HG03175 (cell line): Measurements from ENCODE around the gene FBXL17.

Source experiments
- ATAC-seq: cut with Tn5 transposase; IDR thresholded peaks from one replicate; pipeline ENCODE4 v1.9.1; 2021; ENCODE audit warnings: mild to moderate bottlenecking, moderate library complexity; ENCODE audit not compliant: unreplicated experiment

Gene FBXL17

DNA sequence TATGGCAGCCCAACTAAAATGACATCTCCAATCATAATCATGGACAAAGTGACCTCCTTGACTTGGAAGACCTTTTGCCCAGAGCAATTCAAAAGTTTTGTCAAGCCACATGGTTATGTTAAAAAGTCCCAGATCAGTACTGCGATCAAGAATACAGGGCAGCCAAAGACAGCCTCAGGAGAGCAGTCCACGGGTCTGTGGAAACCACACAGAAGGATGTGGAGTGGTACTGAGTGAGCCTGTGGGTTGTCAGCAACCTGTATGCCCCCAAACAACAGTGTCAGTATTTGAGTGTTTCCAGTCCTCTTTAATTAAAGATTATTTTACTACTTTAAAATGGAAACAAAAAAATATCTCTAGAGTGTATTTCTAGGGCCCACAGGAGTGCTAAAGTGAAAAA is 365.8 kb downstream of the FBXL17 start:
- no peak for ATAC-seq

DNA sequence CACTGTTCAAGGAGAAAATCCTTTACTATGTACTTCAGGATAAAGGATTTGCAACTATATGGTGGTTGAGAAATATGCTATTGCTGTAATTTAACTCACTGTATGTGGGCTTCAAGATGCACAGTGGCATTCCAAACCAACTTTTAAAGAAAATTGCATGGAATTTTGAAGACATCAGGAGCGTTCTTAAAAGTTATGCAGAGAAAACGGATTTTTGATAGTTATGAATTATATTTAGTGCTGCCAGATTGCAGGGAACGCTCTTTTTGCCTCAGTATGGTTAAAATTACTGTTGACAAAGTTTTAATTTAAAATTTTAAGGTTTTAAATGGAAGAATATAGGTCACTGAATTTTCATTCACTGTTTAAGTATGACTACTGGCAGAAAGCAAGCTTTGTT is 375.1 kb downstream of the FBXL17 start:
- ATAC-seq, result no peak

DNA sequence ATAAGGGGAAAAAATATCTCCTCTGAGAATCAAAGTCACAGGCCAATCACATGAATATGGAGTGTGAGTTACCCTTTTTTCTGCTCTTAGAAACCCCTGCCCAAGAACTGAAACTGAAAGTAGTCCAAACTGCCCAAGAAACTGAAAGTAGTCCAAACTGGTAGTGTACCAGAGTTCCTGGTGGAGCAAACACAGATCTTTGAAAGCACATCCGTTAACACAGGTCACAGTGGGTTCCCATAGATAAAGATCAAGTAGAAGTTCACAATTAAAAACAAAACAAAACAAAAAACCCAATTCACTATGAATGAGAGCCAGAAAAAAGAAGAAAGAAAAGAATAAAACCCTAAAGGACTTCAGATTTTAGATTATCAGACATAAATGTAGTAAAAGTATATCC is 378.7 kb downstream of the FBXL17 start:
- ATAC-seq, result peak; percentile 89

DNA sequence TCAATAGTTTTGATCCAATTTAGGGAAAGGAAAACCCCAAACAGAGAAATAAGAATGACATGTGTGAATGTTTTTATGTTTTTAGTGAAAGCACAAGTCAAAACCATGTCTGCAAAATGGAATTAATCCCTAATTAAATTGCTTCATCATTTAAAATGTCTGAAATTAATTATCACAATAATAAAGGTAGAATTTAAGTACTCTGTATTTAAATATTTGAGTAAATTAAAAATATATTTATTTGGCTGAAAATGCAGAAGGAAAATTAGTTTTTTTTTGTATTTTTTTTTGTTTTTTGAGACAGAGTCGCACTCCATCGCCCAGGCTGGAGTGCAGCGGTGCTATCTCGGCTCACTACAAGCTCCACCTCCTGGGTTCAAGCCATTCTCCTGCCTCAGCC is 380.7 kb downstream of the FBXL17 start:
- no peak for ATAC-seq

DNA sequence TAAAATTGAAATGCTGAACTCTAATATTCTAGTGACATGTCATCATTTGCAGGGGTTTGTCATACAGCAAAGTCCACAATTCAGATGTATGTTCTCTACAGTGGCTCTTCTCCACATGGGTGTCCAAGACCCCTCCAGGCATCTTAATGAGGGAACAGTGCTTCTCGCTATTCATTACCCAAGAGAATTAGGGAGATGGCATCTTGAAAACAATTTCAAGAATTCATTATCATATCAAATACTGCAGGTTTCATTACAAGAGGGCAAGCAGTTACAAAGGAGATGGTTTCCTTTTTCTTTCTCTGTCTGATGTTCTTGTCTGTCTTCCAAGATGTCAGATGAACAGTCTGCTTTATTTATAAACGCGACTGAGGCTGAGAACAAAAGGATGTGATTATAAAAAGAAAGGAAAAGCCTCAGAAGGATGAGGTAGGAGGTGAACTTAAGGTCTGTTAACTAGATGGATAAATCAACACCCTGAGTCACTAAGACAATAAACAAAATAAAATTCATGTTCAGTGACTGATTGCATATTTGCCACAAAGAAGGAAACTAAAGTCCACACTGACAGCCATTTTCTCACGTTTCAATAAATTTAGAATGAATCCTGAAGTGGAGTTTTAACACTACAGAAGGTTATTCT is 384.4 kb downstream of the FBXL17 start:
- no peak for ATAC-seq

DNA sequence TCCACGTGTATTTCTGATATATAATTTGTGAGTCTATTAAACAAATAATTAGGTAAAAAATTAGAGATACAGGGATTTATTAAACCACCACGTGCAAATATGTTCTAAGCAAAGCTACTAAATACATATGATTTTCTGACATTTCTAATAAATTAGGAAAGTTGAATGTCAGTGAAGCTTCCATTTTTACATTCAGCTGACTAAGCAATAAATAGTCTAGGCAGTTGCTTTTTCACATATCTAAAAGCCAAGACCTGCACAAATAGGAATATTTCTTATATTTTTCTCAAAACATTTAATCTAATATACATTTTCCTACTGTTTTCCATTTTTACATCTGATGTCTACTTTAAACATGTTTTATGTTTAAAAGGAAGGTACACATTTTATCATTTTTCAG is 388.6 kb downstream of the FBXL17 start:
- ATAC-seq, result no peak

DNA sequence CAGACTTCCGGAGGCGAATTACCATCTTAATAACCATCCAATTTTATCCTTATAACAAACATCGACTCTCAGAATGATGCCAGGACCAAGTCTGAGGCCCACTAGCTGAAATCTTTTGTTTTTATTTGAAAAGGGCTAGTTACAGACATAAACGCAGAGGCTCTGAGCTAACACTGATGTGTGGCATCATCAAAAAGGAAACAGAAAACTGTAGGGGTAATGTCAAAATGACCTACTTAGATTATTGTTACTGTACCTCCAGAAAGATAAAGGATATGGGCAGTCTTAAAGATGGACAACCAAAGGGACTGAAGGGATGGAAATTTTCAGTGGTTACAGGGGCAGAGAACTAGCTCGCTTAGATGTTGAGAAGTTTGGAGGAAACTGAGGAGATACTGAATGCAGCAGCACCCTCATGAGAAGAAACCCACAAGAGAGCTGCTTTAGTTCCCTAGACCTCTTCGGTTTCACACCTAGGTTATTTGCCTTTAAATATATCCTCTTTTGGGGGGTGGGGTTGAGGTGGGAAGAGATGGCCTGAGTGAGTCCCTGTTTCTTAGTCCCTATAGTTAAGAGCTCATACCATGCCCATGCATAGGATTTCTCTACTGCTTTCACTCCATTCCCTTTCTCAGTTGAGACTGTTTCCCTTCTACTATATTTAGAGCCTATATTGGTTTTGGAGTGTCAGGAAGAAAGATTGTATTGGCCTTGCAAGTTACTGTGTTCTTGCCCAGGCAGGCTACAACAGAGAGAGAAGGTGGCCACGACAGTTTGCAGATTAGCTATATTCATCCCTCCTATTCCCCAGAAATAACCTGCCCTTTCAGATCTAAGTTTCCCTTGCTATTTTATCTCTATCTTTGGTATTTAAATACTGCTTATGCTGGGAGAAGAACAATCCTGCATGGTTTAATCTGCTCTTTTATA is 390.8 kb downstream of the FBXL17 start:
- ATAC-seq, result no peak

DNA sequence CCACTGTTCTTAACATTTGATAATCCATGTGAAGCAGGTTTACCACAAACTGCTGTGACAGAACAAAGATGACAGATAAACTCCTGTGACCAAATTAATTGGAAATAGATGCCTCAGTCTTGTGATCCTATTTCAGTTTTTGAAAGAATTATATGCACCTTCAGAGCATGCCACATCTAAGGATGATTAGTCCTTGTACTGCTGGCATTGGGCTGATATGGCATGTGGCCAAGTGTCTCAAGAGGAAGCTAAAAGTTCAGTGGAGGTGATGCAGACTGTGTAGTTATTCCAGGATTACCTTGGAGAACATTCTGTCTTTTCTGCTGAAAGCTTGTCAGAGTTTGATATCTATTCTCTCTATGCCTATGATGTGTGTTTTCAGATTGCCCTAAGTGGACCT is 396.8 kb downstream of the FBXL17 start:
- no peak for ATAC-seq

DNA sequence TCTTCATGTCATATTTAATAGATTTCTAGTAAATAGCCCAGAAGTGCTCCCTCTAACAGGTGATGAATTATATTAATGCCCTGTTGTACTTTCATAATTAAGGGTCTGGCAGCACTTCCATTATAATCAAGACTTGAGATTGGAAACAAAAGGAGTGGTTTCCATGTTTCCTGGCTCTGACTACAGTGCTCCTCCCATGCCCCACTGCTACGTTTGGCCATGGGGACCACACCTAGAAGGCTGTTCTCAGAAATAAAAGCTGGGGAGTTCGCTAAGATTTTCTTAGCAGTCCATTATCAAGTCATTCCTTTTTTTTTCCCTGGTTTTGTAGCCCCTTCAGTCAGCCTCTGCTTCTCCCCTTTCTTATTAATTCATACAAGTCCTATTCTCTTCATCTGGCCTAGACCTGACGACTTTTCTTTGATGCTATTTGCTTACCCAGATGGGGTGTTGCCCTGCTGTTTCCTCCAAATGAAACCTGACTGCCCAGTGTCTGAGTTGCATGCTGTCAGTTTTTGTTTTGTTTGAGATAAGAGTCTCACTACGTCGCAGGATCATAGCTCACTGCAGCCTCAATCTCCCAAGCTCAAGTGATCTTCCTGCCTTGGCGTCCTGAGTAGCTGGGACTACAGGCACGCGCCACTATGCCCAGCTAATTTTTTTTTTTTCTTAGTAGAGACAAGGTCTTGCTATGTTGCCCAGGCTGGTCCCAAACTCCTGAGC is 399.0 kb downstream of the FBXL17 start:
- no peak for ATAC-seq

DNA sequence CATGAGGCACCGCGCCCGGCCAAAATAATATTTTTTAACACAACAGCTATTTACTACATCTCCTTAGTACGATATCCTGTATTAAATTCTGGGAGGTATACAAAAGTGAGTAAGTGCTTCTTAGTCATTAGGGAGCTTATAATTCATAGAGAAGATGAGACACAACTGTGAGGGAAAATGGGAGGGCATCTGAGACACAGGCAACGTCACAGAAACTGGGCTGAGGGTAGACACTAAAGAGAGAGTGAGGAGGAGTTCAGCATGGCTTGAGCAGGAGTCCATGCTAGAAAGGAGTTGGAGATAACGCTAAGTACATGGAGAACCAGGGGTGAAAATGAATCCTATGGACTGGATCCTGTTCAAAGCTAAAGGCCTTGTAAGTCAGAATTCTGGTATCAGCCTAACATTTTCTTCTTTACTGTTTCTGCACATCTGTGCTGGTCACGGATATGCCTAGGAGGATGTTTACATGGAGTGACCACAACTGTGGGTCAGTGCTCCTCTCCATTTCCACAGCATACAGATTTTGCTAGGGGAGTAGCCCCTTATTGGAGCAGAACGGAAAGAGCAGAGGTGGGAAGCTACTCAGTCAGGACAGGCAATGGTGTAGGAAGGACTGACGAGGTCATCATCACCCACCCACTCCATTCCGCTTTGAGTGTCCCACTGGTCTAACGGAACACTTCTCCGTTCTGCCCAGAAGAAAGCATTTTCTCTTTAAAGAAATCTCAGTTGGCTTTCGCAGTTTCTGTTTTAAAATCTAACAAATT is 400.8 kb downstream of the FBXL17 start:
- no peak for ATAC-seq

DNA sequence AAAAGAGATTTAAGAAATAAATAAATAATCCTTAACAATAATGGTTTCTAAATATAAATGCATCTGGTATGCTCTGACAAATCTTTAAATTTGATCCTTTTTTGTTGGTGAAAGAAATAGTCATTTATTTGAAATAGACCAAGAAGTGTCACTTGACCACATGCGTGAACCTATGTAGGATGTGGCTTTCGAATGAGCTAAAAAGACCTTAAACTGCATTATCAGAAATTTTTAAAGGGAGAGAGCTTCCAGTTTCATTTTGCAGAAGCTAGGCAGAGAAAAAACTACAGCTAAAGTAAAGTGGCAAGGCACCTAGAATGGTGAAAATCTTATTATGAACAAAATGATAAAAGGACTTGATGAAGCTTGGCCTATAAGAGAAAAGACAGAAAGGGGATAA is 402.0 kb downstream of the FBXL17 start:
- ATAC-seq, result no peak

DNA sequence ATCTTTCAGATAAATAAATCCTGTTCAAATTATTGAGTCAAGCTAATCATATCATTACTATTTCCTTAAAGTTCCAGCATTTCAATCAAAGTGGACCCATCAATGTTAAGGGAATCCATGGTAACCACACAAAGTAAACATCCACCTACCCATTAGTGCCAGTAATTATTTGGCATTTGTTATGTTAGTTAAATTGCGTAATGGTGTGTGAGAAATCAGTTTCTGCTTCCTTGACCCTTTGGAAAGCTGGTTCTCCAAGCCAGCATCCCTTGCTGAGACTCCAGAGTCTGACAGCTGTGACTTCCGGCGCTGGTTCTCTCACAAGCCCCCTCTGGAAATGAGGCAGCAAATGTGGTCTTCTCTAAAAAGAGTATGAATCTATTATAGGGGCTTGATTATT is 402.6 kb downstream of the FBXL17 start:
- ATAC-seq, result no peak

DNA sequence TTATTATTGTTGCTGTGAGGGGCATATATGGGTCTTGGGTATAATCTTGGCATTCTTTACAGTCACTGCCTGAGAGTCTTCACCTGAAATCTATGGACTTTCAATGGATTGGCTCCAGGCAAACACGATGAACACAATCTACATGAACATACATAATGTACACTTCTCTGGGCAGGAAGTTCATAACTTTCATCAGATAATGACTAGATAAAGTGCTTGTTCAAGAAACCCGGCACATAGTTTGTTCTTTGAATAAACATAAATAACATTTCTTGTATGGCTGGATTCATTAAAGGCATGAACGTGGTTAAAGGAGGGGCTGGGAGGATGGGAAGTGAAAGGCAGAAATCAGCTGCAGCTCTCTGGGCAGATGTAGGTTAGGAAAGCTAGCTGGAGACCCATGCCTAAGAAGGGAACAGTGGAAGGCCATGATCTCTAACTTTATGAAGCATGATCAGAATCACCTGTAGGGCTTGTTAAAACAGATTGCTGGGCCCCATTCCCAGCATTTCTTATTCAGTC is 404.3 kb downstream of the FBXL17 start:
- no peak for ATAC-seq

DNA sequence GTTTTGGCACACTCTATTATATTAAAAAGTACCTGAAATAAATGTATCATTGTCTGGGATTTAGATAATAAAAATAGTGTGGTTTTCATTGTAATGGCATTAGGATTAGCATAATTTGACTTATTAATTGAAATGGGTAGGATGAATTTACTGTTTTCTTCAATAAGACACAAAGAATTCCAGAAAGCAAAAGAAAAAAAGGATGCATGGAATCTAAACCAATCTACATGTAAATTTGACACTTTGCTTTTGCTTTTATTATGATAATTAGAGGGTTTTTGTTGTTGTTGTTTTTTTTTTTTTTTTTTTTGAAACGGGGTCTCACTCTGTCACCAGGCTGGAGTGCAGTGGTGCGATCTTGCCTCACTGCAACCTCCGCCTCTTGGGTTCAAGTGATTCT is 406.3 kb downstream of the FBXL17 start:
- no peak for ATAC-seq

DNA sequence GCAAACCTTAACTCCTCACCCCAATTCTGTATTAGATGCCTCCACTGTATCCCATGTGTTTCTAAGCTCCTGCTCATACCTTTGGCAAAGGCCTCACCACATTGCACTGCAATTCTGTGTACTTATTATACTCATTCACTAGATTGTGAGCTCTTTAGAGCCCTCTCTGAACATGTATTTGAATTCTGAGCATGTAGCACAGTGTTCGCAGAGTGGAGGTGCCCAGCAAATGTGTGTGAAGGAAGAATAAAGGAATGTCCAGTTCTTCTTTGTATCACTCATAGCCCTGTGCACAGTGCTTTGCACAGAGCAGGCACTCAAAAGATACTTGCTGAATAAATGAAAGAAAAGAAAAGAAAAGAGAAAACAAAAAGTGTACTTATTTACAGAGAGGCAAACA is 410.1 kb downstream of the FBXL17 start:
- no peak for ATAC-seq

DNA sequence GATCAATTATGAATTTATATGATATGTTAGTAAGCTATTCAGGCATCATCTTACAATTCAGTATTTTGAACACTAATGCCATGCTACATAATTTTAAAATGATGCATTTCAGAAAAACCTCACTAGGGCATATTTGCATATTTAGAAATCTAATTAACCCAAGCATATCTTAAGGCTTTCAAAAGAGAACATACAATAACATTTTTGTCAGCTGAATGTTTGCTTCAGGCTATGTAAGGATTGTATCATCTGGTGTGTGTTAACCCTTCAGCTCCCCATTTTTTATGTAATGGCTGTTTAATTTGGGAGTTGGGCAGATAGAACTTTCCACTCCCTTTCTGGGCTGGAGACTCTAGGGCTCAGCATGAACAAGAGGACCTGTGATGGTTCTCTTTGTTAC is 412.1 kb downstream of the FBXL17 start:
- ATAC-seq, result no peak

DNA sequence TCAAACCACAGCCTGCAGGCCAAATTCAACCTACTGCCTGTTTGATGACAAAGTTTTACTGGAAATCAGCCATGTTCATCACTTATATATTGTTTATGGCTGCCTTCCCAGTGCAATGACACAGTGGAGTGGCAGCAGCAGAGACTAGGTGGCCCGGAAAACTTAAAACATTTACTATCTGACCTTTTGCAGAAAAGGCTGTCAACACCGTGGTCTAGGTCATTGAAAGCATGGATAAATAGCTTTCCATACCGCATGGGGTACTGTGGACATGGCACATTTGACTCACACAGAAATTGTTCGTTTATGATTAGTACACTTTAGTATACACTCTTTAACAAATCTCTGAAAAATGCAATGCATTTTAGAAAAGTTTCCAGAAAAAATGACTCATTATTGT is 412.9 kb downstream of the FBXL17 start:
- ATAC-seq, result no peak

DNA sequence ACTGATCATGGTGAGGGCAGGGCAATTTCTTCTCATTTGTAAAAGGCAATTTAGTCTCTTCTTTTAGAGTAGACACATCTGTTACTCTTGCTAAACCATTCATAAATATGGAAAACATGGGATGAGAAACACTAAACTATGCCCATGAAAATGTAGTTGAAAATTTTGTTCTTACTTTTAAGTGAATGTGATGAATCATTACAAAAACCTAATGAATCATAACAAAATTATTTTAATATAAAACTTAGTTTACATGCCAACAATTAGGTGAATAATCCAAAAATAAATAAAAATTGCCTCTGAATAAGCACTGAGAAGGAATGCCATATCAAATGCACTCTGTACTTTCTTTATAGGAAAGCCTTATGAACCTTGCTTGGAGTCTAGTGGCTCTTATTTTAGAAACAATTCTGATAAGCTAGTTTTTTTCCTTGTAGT is 413.5 kb downstream of the FBXL17 start:
- ATAC-seq, result no peak

DNA sequence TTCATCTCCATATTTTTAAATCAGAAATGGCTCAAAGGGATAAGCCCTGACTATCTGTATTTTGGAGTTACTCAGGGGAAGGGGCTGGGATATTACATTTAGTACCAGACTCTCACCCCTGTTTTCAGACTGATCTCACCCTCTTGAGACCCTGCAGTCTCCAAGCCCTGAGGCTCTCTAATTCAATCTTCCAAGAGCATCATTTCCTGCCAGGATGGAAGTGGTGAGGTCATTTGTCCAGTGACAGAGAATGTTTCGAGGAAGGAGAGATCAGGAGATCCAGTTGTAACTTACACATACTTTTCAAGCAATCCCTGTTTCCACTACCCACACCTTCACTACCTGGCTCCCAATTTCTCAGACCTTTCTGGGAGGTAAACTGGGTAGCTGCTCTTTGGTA is 415.7 kb downstream of the FBXL17 start:
- no peak for ATAC-seq

DNA sequence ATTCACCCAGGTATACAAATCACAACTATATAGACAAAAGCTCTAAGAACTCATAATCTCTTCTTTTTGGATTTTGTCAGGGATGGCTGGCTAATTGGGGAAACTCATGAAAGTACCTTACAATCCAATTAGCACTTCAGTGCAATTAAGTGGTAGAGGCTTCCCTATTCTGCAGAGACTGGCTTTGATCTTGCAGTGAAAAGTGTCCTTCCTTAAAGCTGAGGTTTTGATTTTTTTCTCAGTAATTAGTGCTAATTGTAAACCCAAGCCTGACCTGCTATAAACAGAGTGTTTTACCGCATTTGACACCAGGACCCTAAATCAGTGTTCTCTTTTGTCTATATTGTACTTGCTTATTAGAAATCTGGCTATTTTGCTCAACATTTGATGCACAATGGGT is 417.2 kb downstream of the FBXL17 start:
- ATAC-seq, result no peak
